Skin epidermis (tissue), 12 donors: Measurements from ENCODE around the gene IL36RN.

Experiments
- H3K27ac ChIP-seq, 21 experiments: fragments of 200-600 bp; sonication (generic) in 11 of 21; one replicate each; pipeline ENCODE4 v1.5.0; 2020; ENCODE audit warnings: mild to moderate bottlenecking in 3 of 21, inconsistent platforms in 2 of 21, moderate library complexity in 2 of 21
- H3K4me3 ChIP-seq, 7 experiments: fragments of 200-600 bp; sonication (generic) in 2 of 7; one replicate each; pipeline ENCODE4 v1.5.0; 2020; ENCODE audit warnings: inconsistent platforms in 2 of 7, mild to moderate bottlenecking in 2 of 7, moderate library complexity in 1 of 7

IL36RN gene

GRCh38 chr2:113069676-113070605, 10.9 kb downstream of the IL36RN start:
- H3K27ac ChIP-seq = no peak overlapping the region
- H3K4me3 ChIP-seq = no peak overlapping the region

GRCh38 chr2:113070606-113070975, 11.6 kb downstream of the IL36RN start:
- Histone ChIP-seq H3K27ac (no peak overlapping the region), H3K4me3 (no peak overlapping the region)

DNA sequence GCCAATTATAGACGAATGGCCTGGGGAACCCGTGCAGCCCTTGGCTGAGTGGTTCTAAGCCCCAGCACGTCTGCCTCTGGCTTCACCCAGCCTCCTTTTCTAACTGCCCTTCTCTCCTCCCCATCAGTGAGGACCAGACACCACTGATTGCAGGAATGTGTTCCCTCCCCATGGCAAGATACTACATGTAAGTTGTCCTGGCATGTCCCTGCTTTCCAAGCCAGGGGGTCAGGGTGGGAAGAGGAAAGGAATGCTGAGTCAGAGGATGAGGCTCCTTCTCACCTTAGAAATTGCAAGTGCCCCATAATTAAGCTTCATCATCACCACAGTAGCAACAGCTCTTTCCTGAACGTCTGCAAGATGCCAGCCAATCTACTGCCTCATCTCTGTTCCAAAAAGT, 13.6 kb downstream of the IL36RN start:
- H3K4me3 ChIP-seq = no peak overlapping the region
- H3K27ac ChIP-seq = peak overlapping the region in 1 of 21 experiments; percentile 22

DNA sequence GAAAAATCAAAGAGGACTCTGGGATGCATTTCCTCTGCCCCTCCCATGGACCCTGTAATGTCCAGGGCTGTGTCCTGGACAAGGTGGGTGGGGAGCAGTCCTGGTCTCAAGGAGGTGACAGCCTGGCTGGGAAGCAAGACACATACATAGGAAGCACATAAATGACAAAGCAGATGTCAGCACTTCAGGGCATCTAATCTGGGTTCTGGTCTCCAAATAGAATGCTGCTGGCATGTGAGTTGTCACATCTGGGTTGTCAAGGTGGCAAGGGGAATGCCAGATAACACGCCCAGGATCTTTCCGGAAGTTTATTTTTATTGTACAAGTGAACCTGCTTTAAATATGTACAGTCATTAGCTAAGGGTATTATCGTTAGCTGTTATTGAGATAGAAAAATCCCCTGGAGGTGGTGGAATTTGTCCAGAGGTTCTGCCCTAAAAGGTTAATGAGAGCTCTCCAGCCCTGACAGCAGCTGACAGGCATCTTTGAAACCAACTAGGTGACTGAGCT, 14.4 kb downstream of the IL36RN start:
- H3K4me3 ChIP-seq = no peak overlapping the region
- H3K27ac ChIP-seq = no peak overlapping the region

DNA sequence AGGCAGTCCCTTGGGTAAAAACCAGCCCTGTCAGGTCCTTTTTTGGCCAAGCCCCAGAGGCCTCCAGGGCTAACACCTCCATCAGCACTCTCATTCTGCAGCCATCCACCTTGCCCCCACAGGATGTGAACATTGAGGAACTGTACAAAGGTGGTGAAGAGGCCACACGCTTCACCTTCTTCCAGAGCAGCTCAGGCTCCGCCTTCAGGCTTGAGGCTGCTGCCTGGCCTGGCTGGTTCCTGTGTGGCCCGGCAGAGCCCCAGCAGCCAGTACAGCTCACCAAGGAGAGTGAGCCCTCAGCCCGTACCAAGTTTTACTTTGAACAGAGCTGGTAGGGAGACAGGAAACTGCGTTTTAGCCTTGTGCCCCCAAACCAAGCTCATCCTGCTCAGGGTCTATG, 16.0 kb downstream of the IL36RN start:
- no peak overlapping the region for H3K27ac ChIP-seq

GRCh38 chr2:113075600-113075999, 16.6 kb downstream of the IL36RN start:
- H3K27ac ChIP-seq = no peak overlapping the region

More for the DNA sequence above, 16.0 kb downstream of the IL36RN start:
- no peak overlapping the region for H3K4me3 ChIP-seq

DNA sequence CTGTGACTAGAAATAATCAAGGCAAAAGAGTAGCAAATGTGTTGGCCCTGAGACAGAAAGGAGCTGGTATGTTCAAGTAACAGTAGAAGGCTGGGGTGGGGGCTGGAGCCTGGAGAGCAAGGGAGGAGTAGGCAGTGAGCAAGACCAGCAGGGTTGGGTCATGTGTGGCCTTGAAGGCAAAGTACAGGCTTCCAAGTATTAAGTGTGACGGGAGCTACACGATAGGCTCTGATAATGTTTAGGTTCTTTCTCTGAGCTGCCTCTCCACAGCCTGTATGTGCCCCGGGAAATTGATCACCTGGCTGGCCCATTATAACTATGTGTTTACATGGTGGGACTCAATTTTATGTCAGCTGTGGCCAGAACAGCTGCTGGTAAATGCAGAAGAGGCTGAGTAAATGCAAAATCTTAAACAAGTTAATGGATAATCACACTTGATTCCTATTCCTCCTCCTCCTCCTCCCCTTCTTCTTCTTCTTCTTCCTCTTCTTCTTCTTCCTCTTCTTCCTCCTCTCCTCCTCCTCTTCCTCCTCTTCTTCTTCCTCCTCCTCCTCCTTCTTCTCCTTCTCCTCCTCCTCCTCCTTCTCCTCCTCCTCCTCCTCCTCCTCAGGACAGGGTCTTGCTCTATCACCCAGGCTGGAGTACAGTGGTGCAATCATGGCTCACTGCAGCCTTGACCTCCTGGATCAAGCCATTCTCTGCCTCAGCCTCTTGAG, 18.1 kb downstream of the IL36RN start:
- no peak overlapping the region for H3K4me3 ChIP-seq
- H3K27ac ChIP-seq = peak overlapping the region in 5 of 21 experiments; percentile 52 to 76 (median 62)

More at GRCh38 chr2:113075600-113075999, 16.6 kb downstream of the IL36RN start:
- H3K4me3 ChIP-seq = no peak overlapping the region

- Histone ChIP-seq H3K27ac (peak overlapping the region in 13 of 21 experiments; percentile 4 to 78 (median 62)), H3K4me3 (no peak overlapping the region)
Observed at GRCh38 chr2:113077921-113078320, 18.9 kb downstream of the IL36RN start.

GRCh38 chr2:113078350-113078839, 19.4 kb downstream of the IL36RN start:
- Histone ChIP-seq H3K4me3 (no peak overlapping the region), H3K27ac (peak overlapping the region in 13 of 21 experiments; percentile 4 to 78 (median 62))

DNA sequence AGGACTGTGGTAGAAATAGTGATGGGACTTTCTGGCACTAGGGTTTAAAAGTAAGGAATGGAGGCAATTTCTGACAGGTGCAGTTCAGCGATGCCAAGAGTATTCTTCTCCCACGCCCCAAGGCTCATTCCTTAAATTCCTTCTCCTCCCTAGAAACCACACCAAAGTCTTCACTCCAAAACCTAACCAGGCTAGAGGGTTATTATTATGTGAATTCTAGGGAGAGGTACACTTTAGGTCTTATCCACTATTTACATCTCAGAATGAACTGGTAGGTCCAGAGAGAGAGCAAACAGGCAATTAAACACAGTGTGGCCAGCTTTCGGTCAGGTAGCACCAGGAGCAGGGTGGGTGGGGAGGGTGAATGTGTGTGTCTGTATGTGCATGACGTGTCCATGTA, 20.1 kb downstream of the IL36RN start:
- peak overlapping the region in 7 of 21 experiments; percentile 4 to 76 (median 61) for H3K27ac ChIP-seq
- no peak overlapping the region for H3K4me3 ChIP-seq

DNA sequence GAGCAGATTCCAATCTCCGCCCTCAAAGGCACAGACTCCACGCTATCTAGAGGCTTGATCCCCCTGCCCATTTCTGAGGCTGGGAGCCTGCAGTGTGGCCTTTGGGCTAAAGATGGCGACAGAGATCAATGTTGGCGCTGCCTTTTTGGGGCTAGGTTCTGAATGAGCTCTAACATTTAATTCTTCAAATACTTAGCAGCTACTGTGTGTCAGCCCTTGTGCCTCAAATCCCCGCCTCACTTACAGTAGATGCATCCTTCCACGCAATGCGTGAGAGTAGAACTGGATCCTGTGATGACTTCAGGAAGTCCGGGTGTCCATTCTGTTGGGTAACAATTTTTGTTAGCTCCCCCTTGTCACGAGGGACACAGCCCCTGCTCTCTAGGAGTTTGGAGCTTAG, 21.1 kb downstream of the IL36RN start:
- no peak overlapping the region for H3K4me3 ChIP-seq
- peak overlapping the region in 2 of 21 experiments; percentile 7 to 61 for H3K27ac ChIP-seq

GRCh38 chr2:113081488-113082210, 22.7 kb downstream of the IL36RN start:
- Histone ChIP-seq H3K4me3 (no peak overlapping the region), H3K27ac (no peak overlapping the region)

DNA sequence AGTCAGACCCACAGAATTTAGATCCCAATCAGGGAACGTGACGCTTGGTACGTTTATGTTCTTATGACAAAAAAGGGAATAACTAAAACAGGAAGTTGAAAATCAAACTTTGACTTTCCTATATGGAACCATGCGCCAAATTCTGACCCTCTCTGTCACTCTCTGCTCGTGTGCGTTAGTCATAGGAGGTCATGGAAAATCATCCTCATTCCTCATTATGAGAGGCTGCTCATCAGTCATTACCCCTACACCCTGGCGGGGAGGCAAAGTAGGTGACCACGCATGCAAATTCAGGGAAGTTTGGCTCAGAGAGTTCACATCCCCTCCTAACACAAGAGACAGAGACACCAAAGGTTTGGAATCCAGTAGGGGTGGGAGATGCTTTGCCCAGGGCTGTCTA, 24.3 kb downstream of the IL36RN start:
- H3K27ac ChIP-seq = no peak overlapping the region
- no peak overlapping the region for H3K4me3 ChIP-seq

DNA sequence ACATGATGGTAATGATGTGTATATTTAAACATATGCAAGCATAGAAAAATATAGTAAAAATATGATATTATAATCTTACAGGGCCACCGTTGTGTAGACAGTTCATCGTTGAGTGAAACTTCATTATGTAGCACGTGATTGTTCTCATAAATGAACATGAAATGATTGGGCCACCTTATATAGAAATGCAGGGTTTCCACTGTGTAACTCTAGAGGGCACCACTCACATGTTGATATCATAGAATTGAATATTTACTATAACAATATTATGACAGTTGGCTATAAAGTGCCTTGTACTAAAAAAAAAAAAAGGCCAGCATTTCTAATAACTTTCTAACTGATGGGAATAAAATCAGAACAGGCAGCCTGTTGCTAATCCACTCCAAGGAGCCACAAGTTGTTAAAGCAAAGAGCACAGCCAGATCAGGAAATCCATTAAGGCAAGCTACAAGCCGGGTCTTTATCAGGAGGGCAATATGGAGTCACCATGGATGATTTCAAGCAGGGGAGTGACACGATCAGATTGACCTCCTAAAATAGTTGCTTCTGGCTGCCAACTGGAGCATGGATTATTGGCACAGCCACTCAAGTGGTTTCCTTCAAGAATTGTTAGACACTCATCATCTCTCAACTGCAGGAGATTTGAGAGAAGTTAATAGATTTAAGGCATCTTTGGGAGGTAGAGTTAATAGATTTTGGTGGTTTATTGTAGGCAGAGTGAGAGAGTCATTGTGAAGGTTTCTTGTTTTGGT, 25.4 kb downstream of the IL36RN start:
- Histone ChIP-seq H3K4me3 (no peak overlapping the region), H3K27ac (no peak overlapping the region)

DNA sequence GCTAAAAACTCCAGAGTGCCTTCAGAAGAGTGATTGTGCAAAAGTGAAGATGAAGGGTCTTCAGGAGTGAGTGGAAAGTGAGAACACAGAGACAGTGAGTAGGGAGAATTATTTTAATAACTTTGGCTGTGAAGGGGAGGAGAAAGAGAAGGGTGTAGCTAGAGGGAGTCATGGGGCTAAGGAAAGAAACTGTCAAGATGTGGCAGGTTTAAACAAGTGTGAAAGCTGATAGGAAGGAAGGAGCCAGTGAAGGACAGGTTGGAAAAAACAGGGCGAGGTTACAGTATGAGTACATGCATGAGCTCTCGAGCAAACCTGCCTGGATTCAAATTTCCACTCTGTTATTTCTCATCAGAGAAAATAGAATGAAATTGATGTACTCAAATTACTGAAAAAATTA, 26.5 kb downstream of the IL36RN start:
- H3K4me3 ChIP-seq = no peak overlapping the region
- peak overlapping the region in 5 of 21 experiments; percentile 30 to 64 (median 46) for H3K27ac ChIP-seq

- Histone ChIP-seq H3K4me3 (no peak overlapping the region), H3K27ac (no peak overlapping the region)
Observed at GRCh38 chr2:113088213-113088992, 29.4 kb downstream of the IL36RN start.

- H3K27ac ChIP-seq = no peak overlapping the region
- no peak overlapping the region for H3K4me3 ChIP-seq
Observed at GRCh38 chr2:113089916-113090315, 30.9 kb downstream of the IL36RN start.

GRCh38 chr2:113091231-113091896, 32.4 kb downstream of the IL36RN start:
- Histone ChIP-seq H3K4me3 (no peak overlapping the region), H3K27ac (peak overlapping the region in 2 of 21 experiments; percentile 16 to 17)
